Esophagus squamous epithelium (tissue), 4 donors: ENCODE results near the gene BOD1L1.

Source experiments
- POLR2A ChIP-seq, 4 donors: fragments of 450-650 bp; IDR thresholded peaks; one replicate each; pipeline ENCODE4 v1.6.1; 2017; ENCODE audit warnings: antibody characterized with exemption in 4 of 4, mild to moderate bottlenecking in 4 of 4, moderate library complexity in 3 of 4
- TF ChIP-seq, protein P1 (sequence below), 6 experiments: fragments of 450-650 bp in 4 of 6; fragments of 200-600 bp in 2 of 6; sonication (generic) in 2 of 6; IDR thresholded peaks; one replicate each; pipeline ENCODE4 v1.5.1; 2016 to 2019; ENCODE audit warnings: antibody characterized with exemption in 6 of 6, mild to moderate bottlenecking in 4 of 6, moderate library complexity in 4 of 6

DNA sequence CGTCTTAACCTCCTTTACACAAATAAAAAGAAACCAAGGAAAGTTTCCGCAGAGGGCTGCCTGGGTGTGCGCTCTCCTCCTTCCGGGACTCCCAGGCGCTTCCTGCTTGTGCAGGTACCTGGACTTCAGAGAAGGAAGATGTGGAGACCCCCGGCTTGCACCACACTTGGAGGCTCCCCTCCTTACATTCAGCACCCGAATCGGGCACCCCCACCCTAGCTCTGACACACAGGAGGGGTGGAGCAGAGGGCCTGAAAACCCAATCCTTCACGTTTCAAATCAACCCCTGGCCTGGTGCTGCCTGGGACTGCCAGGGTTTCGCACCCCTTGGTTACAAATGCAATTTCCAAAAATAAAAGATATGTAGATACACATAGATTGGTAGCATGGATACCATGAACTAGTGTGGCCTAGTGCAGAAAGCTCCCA, 86.3 kb downstream of the BOD1L1 start:
- no peak for TF ChIP-seq POLR2A (IDR thresholded peaks at IDR 0.05)
- TF ChIP-seq, protein P1, sequence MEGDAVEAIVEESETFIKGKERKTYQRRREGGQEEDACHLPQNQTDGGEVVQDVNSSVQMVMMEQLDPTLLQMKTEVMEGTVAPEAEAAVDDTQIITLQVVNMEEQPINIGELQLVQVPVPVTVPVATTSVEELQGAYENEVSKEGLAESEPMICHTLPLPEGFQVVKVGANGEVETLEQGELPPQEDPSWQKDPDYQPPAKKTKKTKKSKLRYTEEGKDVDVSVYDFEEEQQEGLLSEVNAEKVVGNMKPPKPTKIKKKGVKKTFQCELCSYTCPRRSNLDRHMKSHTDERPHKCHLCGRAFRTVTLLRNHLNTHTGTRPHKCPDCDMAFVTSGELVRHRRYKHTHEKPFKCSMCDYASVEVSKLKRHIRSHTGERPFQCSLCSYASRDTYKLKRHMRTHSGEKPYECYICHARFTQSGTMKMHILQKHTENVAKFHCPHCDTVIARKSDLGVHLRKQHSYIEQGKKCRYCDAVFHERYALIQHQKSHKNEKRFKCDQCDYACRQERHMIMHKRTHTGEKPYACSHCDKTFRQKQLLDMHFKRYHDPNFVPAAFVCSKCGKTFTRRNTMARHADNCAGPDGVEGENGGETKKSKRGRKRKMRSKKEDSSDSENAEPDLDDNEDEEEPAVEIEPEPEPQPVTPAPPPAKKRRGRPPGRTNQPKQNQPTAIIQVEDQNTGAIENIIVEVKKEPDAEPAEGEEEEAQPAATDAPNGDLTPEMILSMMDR (IDR thresholded peaks at IDR 0.05): no peak
